DND-41 (cell line): ENCODE data around the gene AP5B1.

ENCODE experiments used
- ATAC-seq: fragments of 200-7000 bp; cut with Tn5 transposase; 3 replicates; pipeline ENCODE4 v1.9.1; 2021; ENCODE audit warnings: low read depth; ENCODE audit not compliant: insufficient read depth
- DNase-seq: peaks from one replicate; pipeline ENCODE4 v3.0.0-alpha.2; 2020
- H2AFZ ChIP-seq: 2 replicates; pipeline ENCODE4 v1.6.0; 2012; ENCODE audit warnings: low read depth, low read length
- H3K27ac ChIP-seq: 2 replicates; pipeline ENCODE4 v1.5.1; 2012; ENCODE audit warnings: low read length, inconsistent platforms
- H3K27me3 ChIP-seq: fragments of 200-600 bp; sonication (generic); 2 replicates; pipeline ENCODE4 v1.6.0; 2012; ENCODE audit warnings: low read length, mild to moderate bottlenecking, inconsistent platforms; ENCODE audit not compliant: insufficient read depth, poor library complexity
- H3K36me3 ChIP-seq: 2 replicates; pipeline ENCODE4 v1.5.1; 2012; ENCODE audit warnings: low read length, inconsistent platforms; ENCODE audit not compliant: insufficient read depth
- H3K4me1 ChIP-seq: 2 replicates; pipeline ENCODE4 v1.5.1; 2012; ENCODE audit warnings: mild to moderate bottlenecking, low read length; ENCODE audit not compliant: insufficient read depth
- H3K4me2 ChIP-seq: 2 replicates; pipeline ENCODE4 v1.6.0; 2012; ENCODE audit warnings: mild to moderate bottlenecking, moderate library complexity, low read length, inconsistent platforms; ENCODE audit not compliant: insufficient read depth
- H3K4me3 ChIP-seq, 2 experiments: fragments of 200-600 bp in 1 of 2; shearing (Covaris generic) in 1 of 2; 2 replicates each; pipeline ENCODE4 v1.5.1; 2012 to 2016; ENCODE audit warnings: inconsistent platforms in 2 of 2, low read length in 2 of 2, mild to moderate bottlenecking in 2 of 2, low read depth in 1 of 2, moderate library complexity in 1 of 2
- H3K79me2 ChIP-seq: 2 replicates; pipeline ENCODE4 v1.6.0; 2012; ENCODE audit warnings: low read length, inconsistent platforms; ENCODE audit not compliant: insufficient read depth
- H3K9ac ChIP-seq: 2 replicates; pipeline ENCODE4 v1.6.0; 2012; ENCODE audit warnings: low read depth, mild to moderate bottlenecking, inconsistent platforms, low read length, moderate library complexity
- H3K9me3 ChIP-seq: 2 replicates; pipeline ENCODE4 v1.5.1; 2012; ENCODE audit warnings: low read length, moderate library complexity, mild to moderate bottlenecking, inconsistent platforms; ENCODE audit not compliant: insufficient read depth, severe bottlenecking
- H4K20me1 ChIP-seq: 2 replicates; pipeline ENCODE4 v1.6.0; 2012; ENCODE audit warnings: low read length; ENCODE audit not compliant: insufficient read depth
- CTCF ChIP-seq: IDR thresholded peaks from 2 replicates; pipeline ENCODE4 v1.5.1; 2012; ENCODE audit warnings: borderline replicate concordance, low read length, moderate library complexity, mild to moderate bottlenecking; ENCODE audit not compliant: poor library complexity, severe bottlenecking; ENCODE audit errors: extremely low read depth
- EZH2 ChIP-seq: IDR thresholded peaks from 3 replicates; pipeline ENCODE4 v1.6.1; 2012; ENCODE audit warnings: borderline replicate concordance, low read depth, mild to moderate bottlenecking, moderate library complexity, low read length, inconsistent platforms; ENCODE audit not compliant: severe bottlenecking

AP5B1 gene

GRCh38 chr11:65744026-65744698 lies 36.6 kb downstream of the AP5B1 start:
- no peaks in the 10 kb centered on the region for H4K20me1 ChIP-seq
- H2AFZ ChIP-seq = no peak overlapping the region
- H3K9ac ChIP-seq = no peak overlapping the region
- no peaks in the 10 kb centered on the region for H3K79me2 ChIP-seq
- ATAC-seq = no peak
- peaks cover 14% of the 10 kb centered on the region for H3K27me3 ChIP-seq
- TF ChIP-seq EZH2 (no peak), CTCF (peak; percentile 25)
- no peaks in the 10 kb centered on the region for H3K9me3 ChIP-seq
- H3K36me3 ChIP-seq = no peaks in the 10 kb centered on the region
- no peak overlapping the region for H3K27ac ChIP-seq
- no peak overlapping the region for H3K4me3 ChIP-seq
- no peak for DNase-seq
- no peaks in the 10 kb centered on the region for H3K4me1 ChIP-seq
- no peak overlapping the region for H3K4me2 ChIP-seq

GRCh38 chr11:65743681-65744025 lies 37.1 kb downstream of the AP5B1 start:
- no peak overlapping the region for H2AFZ ChIP-seq
- H3K9ac ChIP-seq = no peak overlapping the region
- no peak for ATAC-seq

GRCh38 chr11:65742353-65742752 lies 38.4 kb downstream of the AP5B1 start:
- H3K4me1 ChIP-seq = no peaks in the 10 kb centered on the region
- TF ChIP-seq EZH2 = no peak
- TF ChIP-seq CTCF = no peak

More at GRCh38 chr11:65743681-65744025, 37.1 kb downstream of the AP5B1 start:
- Histone ChIP-seq H3K36me3 (no peaks in the 10 kb centered on the region), H3K79me2 (no peaks in the 10 kb centered on the region), H3K9me3 (no peaks in the 10 kb centered on the region), H3K27me3 (peaks cover 13% of the 10 kb centered on the region), H3K27ac (no peak overlapping the region), H3K4me3 (no peak overlapping the region), H3K4me1 (no peaks in the 10 kb centered on the region), H4K20me1 (no peaks in the 10 kb centered on the region), H3K4me2 (no peak overlapping the region)
- TF ChIP-seq CTCF (no peak), EZH2 (no peak)
- DNase-seq = no peak

GRCh38 chr11:65741185-65741584 lies 39.6 kb downstream of the AP5B1 start:
- Histone ChIP-seq H3K36me3 (no peaks in the 10 kb centered on the region), H3K9me3 (peaks cover 6% of the 10 kb centered on the region), H3K4me3 (no peak overlapping the region), H3K4me1 (no peaks in the 10 kb centered on the region), H3K9ac (no peak overlapping the region), H3K79me2 (no peaks in the 10 kb centered on the region), H3K27ac (no peak overlapping the region), H4K20me1 (no peaks in the 10 kb centered on the region), H3K27me3 (no peaks in the 10 kb centered on the region), H2AFZ (no peak overlapping the region), H3K4me2 (no peak overlapping the region)
- TF ChIP-seq EZH2 (no peak), CTCF (no peak)
- DNase-seq (no peak), ATAC-seq (no peak)

More at GRCh38 chr11:65742353-65742752, 38.4 kb downstream of the AP5B1 start:
- H3K4me3 ChIP-seq = no peak overlapping the region
- H3K27ac ChIP-seq = no peak overlapping the region
- H3K9ac ChIP-seq = no peak overlapping the region
- no peak overlapping the region for H3K4me2 ChIP-seq
- no peak overlapping the region for H2AFZ ChIP-seq
- ATAC-seq = no peak
- peaks cover 3% of the 10 kb centered on the region for H3K27me3 ChIP-seq
- no peak for DNase-seq
- H3K79me2 ChIP-seq = no peaks in the 10 kb centered on the region
- no peaks in the 10 kb centered on the region for H4K20me1 ChIP-seq
- H3K36me3 ChIP-seq = no peaks in the 10 kb centered on the region
- no peaks in the 10 kb centered on the region for H3K9me3 ChIP-seq
